GM21390 (cell line): Measurements from ENCODE around the gene DLX5.
"Not testable (repeated sequence)": the region's sequence is repeated elsewhere in the genome, so short reads cannot be mapped to it uniquely, and the experiment has no call there.

Experiments used
- ATAC-seq: cut with Tn5 transposase; IDR thresholded peaks from one replicate; pipeline ENCODE4 v1.9.1; 2021; ENCODE audit not compliant: unreplicated experiment

Gene DLX5

GRCh38 chr7:97024209-97025129, at the start of gene DLX5:
Gene DLX5, minus strand, starts transcription at chr7:97024831. Its CDS starts 208 bp downstream, at chr7:97024623.
- no peak for ATAC-seq

- ATAC-seq = not testable (repeated sequence)
Observed at GRCh38 chr7:97072025-97072424, 47.4 kb upstream of the DLX5 start.

GRCh38 chr7:97064972-97065587, 40.4 kb upstream of the DLX5 start:
- ATAC-seq = peak; percentile 81

GRCh38 chr7:97064020-97064419, 39.4 kb upstream of the DLX5 start:
- ATAC-seq = no peak

GRCh38 chr7:97043281-97043680, 18.6 kb upstream of the DLX5 start:
- no peak for ATAC-seq

GRCh38 chr7:97039374-97040065, 14.9 kb upstream of the DLX5 start:
- ATAC-seq = no peak

GRCh38 chr7:97034213-97034852, 9.7 kb upstream of the DLX5 start:
- ATAC-seq = not testable (repeated sequence)

- peak; percentile 93 for ATAC-seq
Observed at GRCh38 chr7:97027427-97028234, 3.0 kb upstream of the DLX5 start.

- peak; percentile 25 for ATAC-seq
Observed at GRCh38 chr7:97026715-97027426, 2.2 kb upstream of the DLX5 start.

- no peak for ATAC-seq
Observed at GRCh38 chr7:97025983-97026714, 1.5 kb upstream of the DLX5 start.

GRCh38 chr7:97025130-97025499, 484 bp upstream of the DLX5 start:
- no peak for ATAC-seq

- no peak for ATAC-seq
Observed at GRCh38 chr7:97022491-97023306, 1.9 kb downstream of the DLX5 start.

- no peak for ATAC-seq
Observed at GRCh38 chr7:97021747-97022490, 2.7 kb downstream of the DLX5 start.

GRCh38 chr7:97020996-97021746, 3.5 kb downstream of the DLX5 start:
- ATAC-seq = no peak

GRCh38 chr7:97020601-97020995, 4.0 kb downstream of the DLX5 start:
- no peak for ATAC-seq

- ATAC-seq = no peak
Observed at GRCh38 chr7:97019710-97020225, 4.9 kb downstream of the DLX5 start.
